Panc1 (cell line): ENCODE data around the gene CMTM8.

Source experiments
- POLR2AphosphoS5 ChIP-seq: IDR thresholded peaks from 2 replicates; pipeline ENCODE4 v1.6.1; 2012; ENCODE audit warnings: mild to moderate bottlenecking, low read depth, low read length, moderate library complexity
- TF ChIP-seq, protein P1 (sequence below): fragments of 450-650 bp; IDR thresholded peaks from 2 replicates; pipeline ENCODE4 v1.5.1; 2017; ENCODE audit warnings: mild to moderate bottlenecking

DNA sequence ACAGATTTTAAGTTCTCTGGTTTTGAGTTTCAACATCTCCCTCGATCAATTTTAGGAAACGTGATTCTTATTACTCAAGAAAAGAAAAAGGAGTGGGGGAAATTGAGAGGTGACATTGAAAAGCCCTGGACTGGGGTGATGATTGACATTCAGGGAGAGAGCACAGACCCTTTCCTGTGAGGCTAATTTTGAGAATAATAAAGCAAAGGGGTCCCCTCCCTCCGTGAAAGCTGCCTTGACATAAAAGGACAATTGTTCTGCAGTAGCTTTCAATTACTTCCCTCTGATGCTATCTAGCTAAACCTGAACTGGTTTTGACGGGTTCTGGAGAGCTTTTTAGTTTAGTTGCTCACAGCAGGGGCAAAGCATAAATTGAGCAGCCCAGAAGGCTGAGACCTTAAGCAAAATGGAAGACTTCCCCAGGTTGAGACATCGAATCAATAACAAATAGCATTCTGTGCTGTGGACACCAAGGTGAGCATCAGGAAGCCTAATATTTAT is 14.4 kb upstream of the CMTM8 start:
- no peak for TF ChIP-seq POLR2AphosphoS5
- TF ChIP-seq, protein P1, sequence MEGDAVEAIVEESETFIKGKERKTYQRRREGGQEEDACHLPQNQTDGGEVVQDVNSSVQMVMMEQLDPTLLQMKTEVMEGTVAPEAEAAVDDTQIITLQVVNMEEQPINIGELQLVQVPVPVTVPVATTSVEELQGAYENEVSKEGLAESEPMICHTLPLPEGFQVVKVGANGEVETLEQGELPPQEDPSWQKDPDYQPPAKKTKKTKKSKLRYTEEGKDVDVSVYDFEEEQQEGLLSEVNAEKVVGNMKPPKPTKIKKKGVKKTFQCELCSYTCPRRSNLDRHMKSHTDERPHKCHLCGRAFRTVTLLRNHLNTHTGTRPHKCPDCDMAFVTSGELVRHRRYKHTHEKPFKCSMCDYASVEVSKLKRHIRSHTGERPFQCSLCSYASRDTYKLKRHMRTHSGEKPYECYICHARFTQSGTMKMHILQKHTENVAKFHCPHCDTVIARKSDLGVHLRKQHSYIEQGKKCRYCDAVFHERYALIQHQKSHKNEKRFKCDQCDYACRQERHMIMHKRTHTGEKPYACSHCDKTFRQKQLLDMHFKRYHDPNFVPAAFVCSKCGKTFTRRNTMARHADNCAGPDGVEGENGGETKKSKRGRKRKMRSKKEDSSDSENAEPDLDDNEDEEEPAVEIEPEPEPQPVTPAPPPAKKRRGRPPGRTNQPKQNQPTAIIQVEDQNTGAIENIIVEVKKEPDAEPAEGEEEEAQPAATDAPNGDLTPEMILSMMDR, result no peak
